ENCODE results near the gene RNF41.

GRCh38 chr12:56247923-56248322 is 26.2 kb upstream of the RNF41 start:
- TF ChIP-seq CTCF (IDR thresholded peaks at IDR 0.05; ENCODE audit: low read depth, low read length, poor library complexity, severe bottlenecking) (no peak), EZH2phosphoT487 (IDR thresholded peaks at IDR 0.05; ENCODE audit: borderline replicate concordance, low read length) (no peak)
